Left forelimb (tissue), 1 donor: ENCODE results near the gene RAB6B.

Source experiments
- DNase-seq: peaks from one replicate; pipeline ENCODE4 v3.0.0-alpha.2; 2018; ENCODE audit warnings: low spot score

Gene RAB6B

DNA sequence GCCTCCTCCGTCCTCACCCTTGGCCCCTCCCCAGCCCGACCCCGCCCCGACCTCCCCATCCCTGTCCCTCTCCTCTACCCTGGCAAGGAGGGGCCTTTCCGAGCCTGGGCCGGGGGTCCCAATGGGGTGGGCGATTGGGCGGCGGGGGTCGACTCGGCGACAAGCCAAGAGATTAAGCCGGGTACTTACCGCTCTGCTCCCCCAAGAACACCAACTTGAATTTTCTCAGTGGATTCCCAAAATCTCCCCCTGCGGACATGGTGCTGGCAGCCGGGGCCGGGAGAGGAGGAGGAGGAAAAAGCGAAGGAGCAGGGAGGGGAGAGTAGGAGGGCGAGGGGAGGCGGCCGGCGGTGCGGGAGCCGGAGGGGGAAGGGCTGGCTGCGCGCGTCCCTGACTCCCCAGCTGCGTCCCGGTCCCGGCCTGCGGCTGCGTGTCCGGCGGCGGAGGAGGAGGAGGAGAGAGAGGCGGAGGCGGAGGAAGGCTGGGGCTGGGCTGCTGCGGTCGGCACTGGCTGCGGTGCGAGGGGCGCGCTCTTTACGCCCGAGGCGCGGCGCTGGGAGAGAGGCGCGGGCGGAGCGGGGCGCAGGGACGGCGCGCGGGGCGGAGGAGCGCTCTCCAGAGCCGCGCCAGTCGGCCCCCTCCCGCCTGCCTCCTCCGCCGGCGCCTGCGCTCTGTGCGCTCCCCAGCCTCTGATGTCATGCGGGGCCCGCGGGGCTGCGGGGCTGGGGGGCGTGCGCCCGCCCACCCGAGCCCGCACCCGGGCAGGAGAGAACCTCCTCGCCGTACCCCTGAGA is at the start of gene RAB6B:
Gene RAB6B, minus strand, starts transcription at position 675 of the 794 bp plus-strand sequence. Its CDS starts 416 bp downstream, at position 259.
- DNase-seq, result peak; percentile 75

DNA sequence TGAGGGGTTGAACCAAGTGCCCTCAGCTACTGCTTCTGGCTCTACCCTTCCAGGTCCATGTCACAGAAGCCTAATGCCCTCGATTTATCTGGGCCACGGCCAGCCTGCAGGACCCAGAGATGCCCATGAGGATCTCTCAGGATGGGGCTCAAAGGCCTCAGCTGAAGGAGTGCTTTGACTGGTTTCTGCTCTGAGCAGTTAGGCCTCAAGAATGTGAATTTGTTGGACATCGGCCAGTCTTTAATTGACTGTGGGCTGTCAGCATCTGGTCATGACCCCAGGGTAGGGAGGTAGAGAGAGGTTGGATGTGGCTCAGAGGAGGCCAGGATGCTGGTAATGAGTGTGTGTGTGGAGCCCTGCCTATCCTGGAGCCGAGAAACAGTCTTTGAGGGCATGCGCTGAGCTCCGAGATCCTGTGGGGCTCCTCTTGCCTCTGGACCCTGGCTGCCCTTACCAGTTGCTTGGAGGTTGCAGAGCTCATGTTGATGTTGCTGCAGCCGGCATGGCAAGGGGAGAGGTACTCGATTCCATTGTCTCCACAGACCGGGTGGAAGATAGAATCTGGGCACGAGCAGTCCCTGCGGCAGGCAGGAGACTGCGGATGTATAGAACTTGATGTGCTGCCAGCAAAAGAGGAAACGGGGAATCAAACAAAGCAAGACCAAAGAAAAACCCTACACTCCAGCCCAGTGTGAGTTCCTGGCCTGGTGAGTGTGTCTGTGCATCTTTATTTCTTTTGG is 49.1 kb upstream of the RAB6B start:
- peak; percentile 70 for DNase-seq

DNA sequence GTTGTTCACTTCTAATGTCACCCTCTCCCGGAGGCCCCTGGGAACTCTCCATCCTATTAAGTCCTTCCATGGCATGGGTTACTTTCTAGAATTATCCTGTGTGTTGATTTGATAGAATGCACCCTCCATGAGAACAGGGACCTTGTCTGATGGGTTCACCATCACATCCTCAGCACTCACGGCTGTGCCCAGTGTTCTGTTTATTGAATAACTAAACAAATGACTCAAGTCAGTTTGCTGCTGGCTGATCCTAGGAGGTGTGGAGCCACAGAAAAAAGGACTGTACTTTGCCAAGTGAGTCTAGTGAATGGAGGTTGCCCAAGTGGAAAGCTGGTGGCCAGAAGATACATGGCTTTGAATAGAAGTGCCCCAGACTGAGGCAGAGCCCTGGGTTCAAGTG is 48.5 kb upstream of the RAB6B start:
- DNase-seq, result no peak

GRCh38 chr3:133943639-133944141 is 48.0 kb upstream of the RAB6B start:
- DNase-seq, result peak; percentile 50

DNA sequence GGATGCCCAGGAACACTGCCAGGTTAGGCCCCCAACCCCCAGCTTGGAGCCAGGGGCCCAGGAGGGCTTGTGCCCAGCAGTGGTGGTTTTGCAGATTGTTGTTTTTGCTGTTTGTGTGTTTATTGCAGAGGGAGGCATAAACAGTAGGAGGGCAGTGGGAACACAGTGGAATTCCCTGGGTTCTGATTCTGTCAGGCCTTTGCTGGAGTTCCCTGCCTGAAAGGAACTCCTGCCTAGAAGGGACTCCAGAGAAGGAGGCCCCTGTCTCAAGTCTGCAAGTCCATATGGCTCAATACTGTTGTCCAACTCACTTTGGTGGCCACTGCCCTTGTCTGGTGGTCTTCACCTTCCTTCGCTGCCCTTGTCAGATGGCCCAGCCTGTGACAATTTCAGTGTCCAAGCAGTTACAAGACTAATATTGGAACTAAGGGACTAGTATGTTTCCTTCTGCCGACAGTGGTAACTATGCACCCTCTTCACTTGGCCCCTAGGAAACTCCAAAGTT is 47.4 kb upstream of the RAB6B start:
- DNase-seq, result peak; percentile 40

GRCh38 chr3:133941415-133941821 is 45.7 kb upstream of the RAB6B start:
- peak; percentile 74 for DNase-seq

DNA sequence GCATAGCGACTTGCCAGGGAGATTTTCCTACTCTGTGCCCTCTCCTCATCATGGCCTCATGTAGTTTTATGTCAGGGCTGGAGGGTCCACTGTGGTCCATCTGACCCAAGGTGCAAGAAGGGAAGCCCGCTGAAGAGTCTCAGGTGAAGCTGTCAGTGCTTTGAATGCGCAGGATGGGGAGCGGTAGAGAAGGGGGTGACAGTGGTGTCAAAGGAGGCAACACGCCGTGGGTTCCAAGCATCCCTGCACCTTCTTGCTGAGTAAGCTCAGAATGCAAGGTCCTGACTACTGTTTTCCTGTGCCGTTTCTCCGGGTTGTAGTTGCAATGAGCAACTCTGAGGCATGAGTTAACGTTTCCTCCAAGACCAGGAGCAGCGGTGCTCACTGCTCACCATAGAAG is 44.9 kb upstream of the RAB6B start:
- peak; percentile 45 for DNase-seq

GRCh38 chr3:133939463-133939835 is 43.8 kb upstream of the RAB6B start:
- DNase-seq, result peak; percentile 38

GRCh38 chr3:133938770-133939462 is 43.2 kb upstream of the RAB6B start:
- DNase-seq, result peak; percentile 60

- DNase-seq, result peak; percentile 71
Observed at GRCh38 chr3:133937756-133938601, 42.3 kb upstream of the RAB6B start.

GRCh38 chr3:133937061-133937686 is 41.5 kb upstream of the RAB6B start:
- DNase-seq, result peak; percentile 36

- DNase-seq, result peak; percentile 53
Observed at GRCh38 chr3:133935843-133936769, 40.4 kb upstream of the RAB6B start.

DNA sequence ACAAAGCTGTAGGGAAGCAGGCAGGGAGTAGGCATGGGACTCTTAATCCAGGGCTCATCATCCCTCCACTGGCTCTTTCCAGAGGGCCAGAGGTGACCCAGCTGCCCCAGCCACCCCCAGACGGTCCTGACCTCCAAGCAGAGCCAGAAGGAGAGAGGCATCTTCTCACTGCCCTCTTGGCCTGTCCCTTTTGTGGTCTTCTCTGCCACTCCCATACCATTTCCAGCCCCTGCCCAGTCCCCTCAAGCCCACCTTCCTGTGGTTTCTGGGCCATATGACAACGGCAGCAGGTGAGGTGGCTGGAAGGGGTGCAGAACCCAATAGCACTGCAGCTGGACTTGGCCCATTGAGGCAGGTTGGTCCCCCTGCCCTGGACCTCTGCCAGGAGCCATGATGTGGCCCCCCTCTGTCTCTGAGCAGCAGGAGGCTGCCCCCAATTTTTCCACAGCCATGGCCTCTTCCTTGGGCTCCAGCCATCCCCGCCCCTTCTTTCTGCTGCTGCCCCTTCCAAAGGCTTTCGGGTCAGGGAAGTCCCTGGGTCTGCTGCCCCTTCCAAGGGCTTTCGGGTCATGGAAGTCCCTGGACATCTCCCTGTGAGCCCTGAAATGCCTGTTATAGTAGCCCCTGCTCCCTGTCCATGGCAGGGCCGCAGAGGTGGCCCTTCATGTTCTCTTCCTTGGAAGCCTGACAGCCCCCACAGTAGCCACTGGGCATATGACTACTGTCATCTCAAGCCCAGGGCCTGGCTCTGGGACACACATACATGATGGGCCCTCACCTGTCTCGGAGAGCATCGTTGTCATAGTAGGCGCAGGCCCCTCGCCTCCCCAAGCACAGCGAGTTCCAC is 39.5 kb upstream of the RAB6B start:
- DNase-seq, result peak; percentile 37

GRCh38 chr3:133934073-133934970 is 38.6 kb upstream of the RAB6B start:
- peak; percentile 55 for DNase-seq

- no peak for DNase-seq
Observed at GRCh38 chr3:133933097-133934024, 37.7 kb upstream of the RAB6B start.

DNA sequence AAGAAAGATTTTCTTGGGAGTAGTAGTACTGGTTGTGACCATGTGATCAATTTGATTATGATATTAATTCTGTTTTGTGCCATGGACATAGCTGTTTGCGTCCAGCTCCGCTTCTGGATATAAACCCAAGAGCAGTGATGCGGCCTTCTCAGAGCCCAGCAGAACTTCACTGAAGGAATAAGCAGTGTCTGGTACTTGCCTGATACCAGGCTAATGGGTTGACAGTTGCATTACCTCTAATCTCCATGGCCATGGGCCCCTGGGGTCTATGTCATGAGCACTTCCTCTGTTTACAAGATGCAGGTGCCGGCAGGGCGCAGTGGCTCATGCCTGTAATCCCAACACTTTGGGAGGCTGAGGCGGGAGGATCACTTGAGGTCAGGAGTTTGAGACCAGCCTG is 36.3 kb upstream of the RAB6B start:
- DNase-seq, result no peak

DNA sequence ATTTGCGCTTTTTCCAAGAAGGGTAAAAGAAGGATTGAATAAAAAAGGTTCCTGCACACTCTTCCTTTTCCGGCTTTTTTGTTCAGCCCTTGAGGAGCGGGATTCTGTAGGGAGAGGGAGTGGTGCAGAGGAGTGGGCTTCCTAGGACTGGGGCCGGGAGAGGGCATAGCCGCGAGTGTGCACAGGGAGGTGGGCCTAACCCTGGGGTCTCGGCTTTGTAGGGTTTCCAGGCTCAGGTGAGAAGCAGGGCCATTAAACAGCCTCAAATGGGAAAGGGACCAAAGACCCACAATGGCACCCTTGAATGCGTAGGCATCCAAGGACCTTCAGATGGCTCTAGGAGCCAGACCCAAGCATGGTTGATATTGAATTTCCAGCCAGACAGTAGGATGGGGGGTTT is 35.4 kb upstream of the RAB6B start:
- DNase-seq, result no peak
